BLaER1 treated with 17β-estradiol and CSF1 and Interleukin-3, amounts not matched to agents 10 nM and 100 nM (cell line): ENCODE results near the gene CIZ1.
A peak's percentile ranks its signal among the peaks of the same experiment; 100 is the strongest.

Experiments
- H3K27ac ChIP-seq, 11 experiments: shearing (Covaris generic); formaldehyde crosslinking; 2 replicates each; pipeline ENCODE4 v1.8.1; 2022
- H3K27me3 ChIP-seq, 11 experiments: shearing (Covaris generic); formaldehyde crosslinking; 2 replicates each; pipeline ENCODE4 v1.8.1; 2022
- H3K36me3 ChIP-seq, 11 experiments: shearing (Covaris generic); formaldehyde crosslinking; 2 replicates each; pipeline ENCODE4 v1.8.1; 2022
- H3K4me1 ChIP-seq, 10 experiments: shearing (Covaris generic); formaldehyde crosslinking; 2 replicates each; pipeline ENCODE4 v1.8.1; 2022
- H3K4me2 ChIP-seq, 11 experiments: shearing (Covaris generic); formaldehyde crosslinking; 2 replicates each; pipeline ENCODE4 v1.8.1; 2022
- H3K4me3 ChIP-seq, 10 experiments: shearing (Covaris generic); formaldehyde crosslinking; 2 replicates each; pipeline ENCODE4 v1.8.1; 2022
- H3K9ac ChIP-seq, 11 experiments: shearing (Covaris generic); formaldehyde crosslinking; 2 replicates each; pipeline ENCODE4 v1.8.1; 2022
- H3K9me3 ChIP-seq, 11 experiments: shearing (Covaris generic); formaldehyde crosslinking; replicated peaks in 1 of 11; 2 replicates each; pipeline ENCODE4 v1.8.1; 2022
- H4K20me1 ChIP-seq, 11 experiments: shearing (Covaris generic); formaldehyde crosslinking; 2 replicates each; pipeline ENCODE4 v1.8.1; 2022
- Cebpa-rat ChIP-seq, 11 experiments: shearing (Covaris generic); IDR thresholded peaks; 2 replicates each; pipeline ENCODE4 v1.8.1; 2022

CIZ1 gene

GRCh38 chr9:128216781-128217553 lies 25.6 kb upstream of the CIZ1 start:
- Histone ChIP-seq H3K4me2 (peak overlapping the region in 5 of 11 experiments; percentile 70 to 94 (median 88); a peak in 9 of 22 replicates), H3K4me1 (peaks cover 44 to 70% (median 60%) of the 10 kb centered on the region in 10 experiments), H3K9ac (no peak overlapping the region), H3K27ac (no peak overlapping the region), H3K36me3 (peaks cover 0 to 1% (median 0%) of the 10 kb centered on the region in 11 experiments; a peak in 1 of 22 replicates), H3K27me3 (no peaks in the 10 kb centered on the region), H3K9me3 (no peaks in the 10 kb centered on the region), H3K4me3 (no peak overlapping the region), H4K20me1 (peaks cover 0 to 11% (median 0%) of the 10 kb centered on the region in 11 experiments; a peak in 1 of 22 replicates)
- TF ChIP-seq Cebpa-rat (IDR thresholded peaks at IDR 0.05): no peak

- peak overlapping the region in 3 of 11 experiments; percentile 0 to 39 (median 10); a peak in 5 of 22 replicates for H3K27ac ChIP-seq
- no peak for TF ChIP-seq Cebpa-rat (IDR thresholded peaks at IDR 0.05)
- no peaks in the 10 kb centered on the region for H3K27me3 ChIP-seq
- H3K4me1 ChIP-seq: peaks cover 44 to 75% (median 66%) of the 10 kb centered on the region in 10 experiments
- no peaks in the 10 kb centered on the region for H3K9me3 ChIP-seq
- peaks cover 0 to 11% (median 0%) of the 10 kb centered on the region in 11 experiments; a peak in 1 of 22 replicates for H4K20me1 ChIP-seq
- 0 out of 22 replicates have a peak overlapping the region, but pooled peaks of 1 of the 11 experiments have one; percentile 23 for H3K9ac ChIP-seq
- no peak overlapping the region for H3K4me3 ChIP-seq
- H3K4me2 ChIP-seq: peak overlapping the region in 3 of 11 experiments; percentile 3 to 70 (median 21); a peak in 2 of 22 replicates
- H3K36me3 ChIP-seq: no peaks in the 10 kb centered on the region
Measured at GRCh38 chr9:128215491-128216409, 24.4 kb upstream of the CIZ1 start.

- no peak for TF ChIP-seq Cebpa-rat (IDR thresholded peaks at IDR 0.05)
- Histone ChIP-seq H3K9ac (peak overlapping the region in 3 of 11 experiments; percentile 23 to 51 (median 47); a peak in 2 of 22 replicates), H3K36me3 (no peaks in the 10 kb centered on the region), H3K27ac (peak overlapping the region in 6 of 11 experiments; percentile 0 to 39 (median 7); a peak in 7 of 22 replicates), H3K4me2 (peak overlapping the region in 7 of 11 experiments; percentile 2 to 80 (median 75); a peak in 12 of 22 replicates), H3K27me3 (no peaks in the 10 kb centered on the region), H3K4me3 (no peak overlapping the region), H4K20me1 (peaks cover 0 to 9% (median 0%) of the 10 kb centered on the region in 11 experiments; a peak in 1 of 22 replicates), H3K9me3 (no peaks in the 10 kb centered on the region), H3K4me1 (peaks cover 44 to 79% (median 68%) of the 10 kb centered on the region in 10 experiments)
Measured at GRCh38 chr9:128214571-128215490, 23.5 kb upstream of the CIZ1 start.

- Histone ChIP-seq H3K27ac (peak overlapping the region in 1 of 11 experiments; percentile 39; a peak in 1 of 22 replicates), H3K4me1 (peaks cover 46 to 83% (median 73%) of the 10 kb centered on the region in 10 experiments), H3K36me3 (no peaks in the 10 kb centered on the region), H3K4me2 (peak overlapping the region in 10 of 11 experiments; percentile 29 to 80 (median 72); a peak in 19 of 22 replicates), H4K20me1 (0 out of 22 replicates have a peak, but pooled peaks cover 0 to under 1% (median 0%) of the 10 kb centered on the region in 11 experiments), H3K27me3 (no peaks in the 10 kb centered on the region), H3K9ac (peak overlapping the region in 4 of 11 experiments; percentile 34 to 51 (median 44); a peak in 5 of 22 replicates), H3K9me3 (no peaks in the 10 kb centered on the region), H3K4me3 (no peak overlapping the region)
- no peak for TF ChIP-seq Cebpa-rat (IDR thresholded peaks at IDR 0.05)
Measured at GRCh38 chr9:128213746-128214497, 22.6 kb upstream of the CIZ1 start.

GRCh38 chr9:128211981-128212281 lies 20.6 kb upstream of the CIZ1 start:
- no peak overlapping the region for H3K4me3 ChIP-seq

GRCh38 chr9:128211186-128211980 lies 20.0 kb upstream of the CIZ1 start:
- no peak overlapping the region for H3K9ac ChIP-seq
- H3K27ac ChIP-seq: no peak overlapping the region
- TF ChIP-seq Cebpa-rat (IDR thresholded peaks at IDR 0.05): no peak
- no peaks in the 10 kb centered on the region for H4K20me1 ChIP-seq
- no peaks in the 10 kb centered on the region for H3K27me3 ChIP-seq
- H3K9me3 ChIP-seq: no peaks in the 10 kb centered on the region
- no peaks in the 10 kb centered on the region for H3K36me3 ChIP-seq
- peaks cover 47 to 85% (median 79%) of the 10 kb centered on the region in 10 experiments for H3K4me1 ChIP-seq
- H3K4me3 ChIP-seq: no peak overlapping the region
- peak overlapping the region in 8 of 11 experiments; percentile 25 to 65 (median 52); a peak in 13 of 22 replicates for H3K4me2 ChIP-seq

More at GRCh38 chr9:128211981-128212281, 20.6 kb upstream of the CIZ1 start:
- Histone ChIP-seq H3K9me3 (no peaks in the 10 kb centered on the region), H3K4me1 (peaks cover 50 to 83% (median 78%) of the 10 kb centered on the region in 10 experiments), H3K4me2 (peak overlapping the region in 9 of 11 experiments; percentile 25 to 65 (median 52); a peak in 17 of 22 replicates), H3K36me3 (no peaks in the 10 kb centered on the region), H4K20me1 (no peaks in the 10 kb centered on the region), H3K27ac (no peak overlapping the region), H3K27me3 (no peaks in the 10 kb centered on the region), H3K9ac (no peak overlapping the region)
- no peak for TF ChIP-seq Cebpa-rat (IDR thresholded peaks at IDR 0.05)
